ENCODE data around the gene RNF186.

DNA sequence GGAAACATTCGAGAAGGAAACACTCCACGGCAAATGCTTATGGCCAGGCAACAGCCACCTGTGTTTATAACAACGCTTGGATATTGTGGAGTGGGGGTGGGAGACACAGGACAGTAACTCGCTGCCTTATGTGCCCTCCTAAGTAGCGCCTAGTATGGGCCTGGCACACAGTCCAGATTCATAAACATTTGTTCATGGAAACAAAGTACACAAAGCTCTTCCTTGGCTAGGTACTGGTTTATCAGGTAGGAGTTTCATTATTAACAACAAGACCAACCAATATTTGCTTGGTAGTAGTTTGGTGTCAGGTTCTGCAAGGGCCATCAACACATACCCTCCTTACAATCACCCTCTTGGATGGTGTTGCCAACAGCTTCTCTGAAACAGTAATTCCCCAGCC is 38.8 kb downstream of the RNF186 start:
- no peak for TF ChIP-seq CTCF (IDR thresholded peaks at IDR 0.05)
- TF ChIP-seq EZH2 (IDR thresholded peaks at IDR 0.05; ENCODE audit: borderline replicate concordance, insufficient read depth, low read depth, low read length, poor library complexity, severe bottlenecking), result no peak
